A549 (cell line): ENCODE results near the gene TRIM47. TPM values are rescaled to one million over a fixed set of nuclear protein-coding genes. Genes with fewer than 3 reads are reported as not detected.
"Not testable (repeated sequence)": the region's sequence is repeated elsewhere in the genome, so short reads cannot be mapped to it uniquely, and the experiment has no call there.

Experiments used
- ATAC-seq, 2 experiments: fragments of 200-7000 bp in 1 of 2; fragments of >200 bp in 1 of 2; cut with Nextera tagmentation in 1 of 2; cut with Tn5 transposase in 1 of 2; 3 replicates each; pipeline versions ENCODE4 v1.8.0 to v1.9.1; 2018 to 2020; ENCODE audit warnings: mild to moderate bottlenecking in 1 of 2, moderate library complexity in 1 of 2
- CTCF ChIA-PET: fragments of 300-600 bp; sonication (Branson Sonifier 250); formaldehyde crosslinking; extraction: SDS; loops from one replicate; lab custom pipeline; 2021; ENCODE audit warnings: antibody characterized with exemption, inconsistent platforms; lab: Yijun Ruan, JAX
- POLR2A ChIA-PET: fragments of 350-600 bp; formaldehyde crosslinking; extraction: SDS; loops from one replicate; lab custom pipeline; 2021; ENCODE audit warnings: antibody characterized with exemption, inconsistent platforms; lab: Yijun Ruan, JAX
- DNase-seq, 2 experiments: peaks; one replicate each; pipeline versions ENCODE4 v3.0.0 to v3.0.0-alpha.2; 2011 to 2016; ENCODE audit warnings: low read depth in 1 of 2, low spot score in 1 of 2
- FAIRE-seq: peaks from 2 replicates; lab custom pipeline; 2011; peaks lifted over from hg19 to GRCh38; lab: Jason Lieb, UNC
- H3K27ac ChIP-seq, 2 experiments: fragments of >200 bp; sonication (Bioruptor Twin); formaldehyde crosslinking; 3 replicates each; pipeline ENCODE4 v1.5.1; 2016 to 2017
- H3K4me1 ChIP-seq: fragments of >200 bp; sonication (Bioruptor Twin); formaldehyde crosslinking; 3 replicates; pipeline ENCODE4 v1.6.1; 2016
- H3K4me2 ChIP-seq: fragments of >200 bp; sonication (Bioruptor Twin); formaldehyde crosslinking; 3 replicates; pipeline ENCODE4 v1.6.1; 2016
- H3K4me3 ChIP-seq: fragments of >200 bp; sonication (Bioruptor Twin); formaldehyde crosslinking; 3 replicates; pipeline ENCODE4 v1.5.1; 2016
- H3K9me3 ChIP-seq: fragments of >200 bp; sonication (Bioruptor Twin); formaldehyde crosslinking; 3 replicates; pipeline ENCODE4 v1.6.1; 2016
- CBX2 ChIP-seq: fragments of 200-600 bp; sonication (generic); IDR thresholded peaks from 2 replicates; pipeline ENCODE4 v1.6.1; 2016; ENCODE audit warnings: low read depth, mild to moderate bottlenecking, borderline replicate concordance
- CHD2 ChIP-seq: fragments of 150-350 bp; IDR thresholded peaks from 2 replicates; pipeline ENCODE4 v1.6.1; 2014; ENCODE audit warnings: low read length; ENCODE audit not compliant: partially characterized antibody
- E2F6 ChIP-seq: IDR thresholded peaks from 2 replicates; pipeline ENCODE4 v1.6.1; 2012; ENCODE audit warnings: low read depth, borderline replicate concordance
- EHF ChIP-seq: fragments of 250-450 bp; sonication (Bioruptor Pico); IDR thresholded peaks from 2 replicates; pipeline ENCODE4 v1.5.0; 2020; ENCODE audit warnings: mild to moderate bottlenecking
- EP300 ChIP-seq, 2 experiments: fragments of >200 bp; sonication (Bioruptor Twin); formaldehyde crosslinking; IDR thresholded peaks; 2 replicates in 1 of 2; 3 replicates in 1 of 2; pipeline ENCODE4 v1.6.1; 2016 to 2017
- ESRRA ChIP-seq: fragments of 150-350 bp; IDR thresholded peaks from 2 replicates; pipeline ENCODE4 v1.6.1; 2014; ENCODE audit warnings: mild to moderate bottlenecking, low read length, borderline replicate concordance
- HES2 ChIP-seq: fragments of >200 bp; sonication (Bioruptor Twin); formaldehyde crosslinking; IDR thresholded peaks from 2 replicates; pipeline ENCODE4 v1.6.1; 2016
- HOXB13 ChIP-seq: fragments of 250-450 bp; sonication (Bioruptor Pico); IDR thresholded peaks from 2 replicates; pipeline ENCODE4 v1.5.0; 2020; ENCODE audit warnings: low read depth, mild to moderate bottlenecking, moderate library complexity
- JUN ChIP-seq, 2 experiments: fragments of >200 bp; sonication (Bioruptor Twin); formaldehyde crosslinking; IDR thresholded peaks; 2 replicates in 1 of 2; 3 replicates in 1 of 2; pipeline ENCODE4 v1.6.1; 2016 to 2017
- KDM1A ChIP-seq: fragments of 200-600 bp; sonication (generic); IDR thresholded peaks from 2 replicates; pipeline ENCODE4 v1.6.1; 2016; ENCODE audit warnings: low read depth, mild to moderate bottlenecking
- MYC ChIP-seq: IDR thresholded peaks from 2 replicates; pipeline ENCODE4 v1.6.1; 2012; ENCODE audit warnings: mild to moderate bottlenecking, inconsistent platforms, low read length, improper control_type of control experiment, borderline replicate concordance
- NFE2L2 ChIP-seq: fragments of 150-350 bp; conservative IDR thresholded peaks from 2 replicates; pipeline ENCODE4 v1.6.1; 2014; ENCODE audit warnings: low read length
- PHF8 ChIP-seq: fragments of 200-600 bp; sonication (generic); IDR thresholded peaks from 2 replicates; pipeline ENCODE4 v1.6.1; 2016; ENCODE audit warnings: low read depth, mild to moderate bottlenecking, antibody characterized with exemption, moderate library complexity, borderline replicate concordance
- POLR2A ChIP-seq: IDR thresholded peaks from 2 replicates; pipeline ENCODE4 v1.6.1; 2012; ENCODE audit warnings: mild to moderate bottlenecking, low read length
- POLR2AphosphoS2 ChIP-seq: conservative IDR thresholded peaks from 2 replicates; pipeline ENCODE4 v1.6.1; 2012; ENCODE audit warnings: low read length, improper control_type of control experiment, inconsistent platforms
- RARB ChIP-seq: fragments of 250-450 bp; sonication (Bioruptor Pico); IDR thresholded peaks from 2 replicates; pipeline ENCODE4 v1.8.0; 2021; ENCODE audit warnings: mild to moderate bottlenecking, moderate library complexity
- ZSCAN20 ChIP-seq: fragments of 250-450 bp; sonication (Bioruptor Pico); IDR thresholded peaks from 2 replicates; pipeline ENCODE4 v1.8.0; 2022; ENCODE audit warnings: mild to moderate bottlenecking, moderate library complexity
- WGBS: methylation state at CpG from one replicate; pipeline ENCODE4 v1.1.6; 2017; ENCODE audit errors: missing lambda C conversion rate; 5-methylcytosine and 5-hydroxymethylcytosine counted together
- polyA plus RNA-seq, 4 experiments: library from polyadenylated mRNA; depleted of rRNA in 3 of 4; stranded (reverse); fragments of >200 nt; fragmentation: RNase III in 1 of 4; extraction: RNeasy Plus Mini Kit Qiagen cat#74134 plus additional on column Dnase treatment in 1 of 4; gene quantifications; 2 replicates in 3 of 4; 3 replicates in 1 of 4; pipeline ENCODE4 v1.2.3, GENCODE V29; 2011 to 2017
- TF ChIP-seq, protein P1 (sequence below): fragments of >200 bp; sonication (Bioruptor Twin); formaldehyde crosslinking; IDR thresholded peaks from 3 replicates; pipeline ENCODE4 v1.6.1; 2016
- TF ChIP-seq, protein P2 (sequence below): fragments of >200 bp; sonication (Bioruptor Twin); formaldehyde crosslinking; IDR thresholded peaks from 3 replicates; pipeline ENCODE4 v1.5.1; 2016
- TF ChIP-seq, protein P3 (sequence below): fragments of 200-600 bp; sonication (generic); IDR thresholded peaks from 2 replicates; pipeline ENCODE4 v1.6.1; 2016; ENCODE audit warnings: antibody characterized with exemption, mild to moderate bottlenecking, moderate library complexity

TRIM47 gene
- polyA plus RNA-seq, 2 of the 4 experiments (the other 2 are of a cell fraction), result 19.6 to 46.6 TPM

DNA sequence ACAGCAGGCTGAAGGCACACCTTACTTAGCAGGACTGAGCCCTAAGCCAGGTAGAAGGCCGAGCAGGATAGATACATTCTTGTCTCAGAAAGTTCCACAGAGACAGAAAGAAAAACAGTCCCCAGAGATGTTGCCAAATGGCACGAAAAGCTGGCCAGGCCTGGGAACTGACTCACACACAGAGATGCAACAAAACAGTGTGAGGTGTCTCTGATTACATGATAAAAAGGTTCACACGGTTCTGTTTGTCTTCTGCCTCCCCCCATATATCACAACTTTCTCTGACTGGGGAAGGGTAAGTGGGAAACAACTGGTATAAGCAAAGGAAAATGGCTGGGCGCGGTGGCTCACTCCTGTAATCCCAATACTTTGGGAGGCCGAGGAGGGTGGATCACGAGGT, 24.9 kb downstream of the TRIM47 start:
- no peak for DNase-seq
- no peak for FAIRE-seq
- 70% methylated on average over 7 of the region's 7 CpGs for WGBS
- Histone ChIP-seq H3K27ac (peak overlapping the region in 1 of 2 experiments; percentile 88; a peak in 2 of 6 replicates), H3K4me1 (peaks cover 22% of the 10 kb centered on the region), H3K9me3 (no peaks in the 10 kb centered on the region), H3K4me3 (no peak overlapping the region), H3K4me2 (peak overlapping the region; percentile 91)
- TF ChIP-seq PHF8 (no peak), POLR2A (no peak), EP300 (IDR thresholded peaks at IDR 0.05) (no peak), HES2 (no peak), NFE2L2 (no peak), ESRRA (no peak), HOXB13 (CRISPR knock-in tag) (no peak), E2F6 (no peak), POLR2AphosphoS2 (no peak), ZSCAN20 (CRISPR knock-in tag) (no peak), MYC (no peak), RARB (CRISPR knock-in tag) (no peak), CBX2 (no peak), CHD2 (no peak), JUN (IDR thresholded peaks at IDR 0.05) (no peak), KDM1A (no peak), EHF (CRISPR knock-in tag) (no peak)
- TF ChIP-seq, protein P1, sequence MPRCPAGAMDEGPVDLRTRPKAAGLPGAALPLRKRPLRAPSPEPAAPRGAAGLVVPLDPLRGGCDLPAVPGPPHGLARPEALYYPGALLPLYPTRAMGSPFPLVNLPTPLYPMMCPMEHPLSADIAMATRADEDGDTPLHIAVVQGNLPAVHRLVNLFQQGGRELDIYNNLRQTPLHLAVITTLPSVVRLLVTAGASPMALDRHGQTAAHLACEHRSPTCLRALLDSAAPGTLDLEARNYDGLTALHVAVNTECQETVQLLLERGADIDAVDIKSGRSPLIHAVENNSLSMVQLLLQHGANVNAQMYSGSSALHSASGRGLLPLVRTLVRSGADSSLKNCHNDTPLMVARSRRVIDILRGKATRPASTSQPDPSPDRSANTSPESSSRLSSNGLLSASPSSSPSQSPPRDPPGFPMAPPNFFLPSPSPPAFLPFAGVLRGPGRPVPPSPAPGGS, result no peak
- TF ChIP-seq, protein P2, sequence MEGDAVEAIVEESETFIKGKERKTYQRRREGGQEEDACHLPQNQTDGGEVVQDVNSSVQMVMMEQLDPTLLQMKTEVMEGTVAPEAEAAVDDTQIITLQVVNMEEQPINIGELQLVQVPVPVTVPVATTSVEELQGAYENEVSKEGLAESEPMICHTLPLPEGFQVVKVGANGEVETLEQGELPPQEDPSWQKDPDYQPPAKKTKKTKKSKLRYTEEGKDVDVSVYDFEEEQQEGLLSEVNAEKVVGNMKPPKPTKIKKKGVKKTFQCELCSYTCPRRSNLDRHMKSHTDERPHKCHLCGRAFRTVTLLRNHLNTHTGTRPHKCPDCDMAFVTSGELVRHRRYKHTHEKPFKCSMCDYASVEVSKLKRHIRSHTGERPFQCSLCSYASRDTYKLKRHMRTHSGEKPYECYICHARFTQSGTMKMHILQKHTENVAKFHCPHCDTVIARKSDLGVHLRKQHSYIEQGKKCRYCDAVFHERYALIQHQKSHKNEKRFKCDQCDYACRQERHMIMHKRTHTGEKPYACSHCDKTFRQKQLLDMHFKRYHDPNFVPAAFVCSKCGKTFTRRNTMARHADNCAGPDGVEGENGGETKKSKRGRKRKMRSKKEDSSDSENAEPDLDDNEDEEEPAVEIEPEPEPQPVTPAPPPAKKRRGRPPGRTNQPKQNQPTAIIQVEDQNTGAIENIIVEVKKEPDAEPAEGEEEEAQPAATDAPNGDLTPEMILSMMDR, result no peak
- TF ChIP-seq, protein P3, sequence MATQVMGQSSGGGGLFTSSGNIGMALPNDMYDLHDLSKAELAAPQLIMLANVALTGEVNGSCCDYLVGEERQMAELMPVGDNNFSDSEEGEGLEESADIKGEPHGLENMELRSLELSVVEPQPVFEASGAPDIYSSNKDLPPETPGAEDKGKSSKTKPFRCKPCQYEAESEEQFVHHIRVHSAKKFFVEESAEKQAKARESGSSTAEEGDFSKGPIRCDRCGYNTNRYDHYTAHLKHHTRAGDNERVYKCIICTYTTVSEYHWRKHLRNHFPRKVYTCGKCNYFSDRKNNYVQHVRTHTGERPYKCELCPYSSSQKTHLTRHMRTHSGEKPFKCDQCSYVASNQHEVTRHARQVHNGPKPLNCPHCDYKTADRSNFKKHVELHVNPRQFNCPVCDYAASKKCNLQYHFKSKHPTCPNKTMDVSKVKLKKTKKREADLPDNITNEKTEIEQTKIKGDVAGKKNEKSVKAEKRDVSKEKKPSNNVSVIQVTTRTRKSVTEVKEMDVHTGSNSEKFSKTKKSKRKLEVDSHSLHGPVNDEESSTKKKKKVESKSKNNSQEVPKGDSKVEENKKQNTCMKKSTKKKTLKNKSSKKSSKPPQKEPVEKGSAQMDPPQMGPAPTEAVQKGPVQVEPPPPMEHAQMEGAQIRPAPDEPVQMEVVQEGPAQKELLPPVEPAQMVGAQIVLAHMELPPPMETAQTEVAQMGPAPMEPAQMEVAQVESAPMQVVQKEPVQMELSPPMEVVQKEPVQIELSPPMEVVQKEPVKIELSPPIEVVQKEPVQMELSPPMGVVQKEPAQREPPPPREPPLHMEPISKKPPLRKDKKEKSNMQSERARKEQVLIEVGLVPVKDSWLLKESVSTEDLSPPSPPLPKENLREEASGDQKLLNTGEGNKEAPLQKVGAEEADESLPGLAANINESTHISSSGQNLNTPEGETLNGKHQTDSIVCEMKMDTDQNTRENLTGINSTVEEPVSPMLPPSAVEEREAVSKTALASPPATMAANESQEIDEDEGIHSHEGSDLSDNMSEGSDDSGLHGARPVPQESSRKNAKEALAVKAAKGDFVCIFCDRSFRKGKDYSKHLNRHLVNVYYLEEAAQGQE, result no peak
- no peak for ATAC-seq
- ChIA-PET CTCF (interaction anchor here (0.6 to 37.0 kb wide), 11 partner anchors 8 to 116 kb away, joined by 3 to 691 read pairs (median 4); partner anchors contain the start of genes TRIM47, TRIM65 and UNC13D), POLR2A (interaction anchor here (0.6 to 2.6 kb wide), 3 partner anchors 39 to 186 kb away, joined by 4 to 68 read pairs (median 4); partner anchors contain the start of genes RECQL5 and SAP30BP)

DNA sequence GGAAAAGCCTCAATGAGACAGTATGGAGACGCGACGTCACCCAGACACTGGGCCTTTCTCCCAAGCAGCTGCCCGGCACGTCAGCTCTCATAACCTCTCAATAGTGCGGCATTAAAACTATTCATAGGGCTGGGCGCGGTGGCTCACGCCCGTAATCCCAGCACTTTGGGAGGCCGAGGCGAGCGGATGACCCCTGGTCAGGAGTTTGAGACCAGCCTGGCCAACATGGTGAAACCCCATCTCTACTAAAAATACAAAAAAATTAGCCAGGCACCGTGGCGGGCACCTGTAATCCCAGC, 26.7 kb downstream of the TRIM47 start:
- CTCF ChIA-PET, result interaction anchor here (1.5 to 37.0 kb wide), 4 partner anchors 10 to 87 kb away, joined by 6 to 691 read pairs (median 168); partner anchors contain the start of genes GALK1 and TRIM47
- H3K9me3 ChIP-seq, H3K4me3 ChIP-seq, H3K27ac ChIP-seq, ATAC-seq, DNase-seq, H3K4me2 ChIP-seq, FAIRE-seq: not testable (repeated sequence)
- peaks cover 31% of the 10 kb centered on the region for H3K4me1 ChIP-seq
- POLR2A ChIA-PET, result interaction anchor here (1.7 kb wide), 1 partner anchor 72 kb away, joined by 4 read pairs; no protein-coding TSS in a partner anchor
- 97% methylated on average over 15 of the region's 15 CpGs for WGBS
